Erythroblast (primary cell): ENCODE data around the gene METTL24.

Source experiments
- GATA1 ChIP-seq: IDR thresholded peaks from 2 replicates; pipeline ENCODE4 v1.6.1; 2011; ENCODE audit warnings: low read depth, mild to moderate bottlenecking, control low read depth, low read length, moderate library complexity
- POLR2A ChIP-seq: IDR thresholded peaks from 2 replicates; pipeline ENCODE4 v1.6.1; 2011; ENCODE audit warnings: mild to moderate bottlenecking, low read length

- TF ChIP-seq POLR2A (no peak), GATA1 (no peak)
These were observed 88.0 kb downstream of the METTL24 start for GRCh38 chr6:110270165-110270564.
